ENCODE results near the gene LARP4.
"Not testable (repeated sequence)": the region's sequence is repeated elsewhere in the genome, so short reads cannot be mapped to it uniquely, and the experiment has no call there.

LARP4 gene

DNA sequence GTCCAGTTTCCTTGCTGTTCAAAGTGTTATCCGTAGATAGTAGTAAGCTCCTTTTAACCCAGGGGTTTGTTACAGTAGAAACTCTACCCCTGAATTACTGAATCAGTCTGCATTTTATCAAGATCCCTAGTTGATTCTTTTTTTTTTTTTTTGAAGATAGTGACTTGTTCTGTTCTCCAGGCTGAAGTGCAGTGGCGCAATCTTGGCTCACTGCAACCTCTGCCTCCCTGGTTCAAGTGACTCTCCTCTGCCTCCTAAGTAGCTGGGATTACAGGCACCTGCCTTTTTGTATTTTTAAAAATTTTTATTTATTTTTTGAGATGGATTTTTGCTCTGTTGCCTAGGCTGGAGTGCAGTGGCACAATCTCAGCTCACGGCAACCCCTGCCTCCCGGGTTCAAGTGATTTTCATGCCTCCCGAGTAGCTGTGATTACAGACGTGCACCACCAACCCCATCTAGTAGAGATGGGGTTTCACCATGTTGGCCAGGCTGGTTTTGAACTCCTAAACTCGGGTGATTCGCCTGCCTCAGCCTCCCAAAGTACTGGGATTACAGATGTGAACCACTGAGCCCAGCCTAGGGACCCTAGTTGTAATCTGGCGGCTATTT lies 10.5 kb downstream of the LARP4 start:
- Histone ChIP-seq H3K36me3 (ENCODE audit: low read depth) (peaks cover 14% of the 10 kb centered on the region), H3K27me3 (ENCODE audit: insufficient read depth, poor library complexity, severe bottlenecking) (no peaks in the 10 kb centered on the region), H3K9me3 (ENCODE audit: severe bottlenecking) (no peaks in the 10 kb centered on the region), H3K4me1 (ENCODE audit: insufficient read depth, poor library complexity, severe bottlenecking) (no peaks in the 10 kb centered on the region), H3K27ac (ENCODE audit: poor library complexity, severe bottlenecking) (no peak overlapping the region), H3K4me3 (ENCODE audit: severe bottlenecking) (no peak overlapping the region)
- DNase-seq (ENCODE audit: low spot score) (no peak), ATAC-seq (ENCODE audit: low read depth) (no peak)
- TF ChIP-seq, protein P1, sequence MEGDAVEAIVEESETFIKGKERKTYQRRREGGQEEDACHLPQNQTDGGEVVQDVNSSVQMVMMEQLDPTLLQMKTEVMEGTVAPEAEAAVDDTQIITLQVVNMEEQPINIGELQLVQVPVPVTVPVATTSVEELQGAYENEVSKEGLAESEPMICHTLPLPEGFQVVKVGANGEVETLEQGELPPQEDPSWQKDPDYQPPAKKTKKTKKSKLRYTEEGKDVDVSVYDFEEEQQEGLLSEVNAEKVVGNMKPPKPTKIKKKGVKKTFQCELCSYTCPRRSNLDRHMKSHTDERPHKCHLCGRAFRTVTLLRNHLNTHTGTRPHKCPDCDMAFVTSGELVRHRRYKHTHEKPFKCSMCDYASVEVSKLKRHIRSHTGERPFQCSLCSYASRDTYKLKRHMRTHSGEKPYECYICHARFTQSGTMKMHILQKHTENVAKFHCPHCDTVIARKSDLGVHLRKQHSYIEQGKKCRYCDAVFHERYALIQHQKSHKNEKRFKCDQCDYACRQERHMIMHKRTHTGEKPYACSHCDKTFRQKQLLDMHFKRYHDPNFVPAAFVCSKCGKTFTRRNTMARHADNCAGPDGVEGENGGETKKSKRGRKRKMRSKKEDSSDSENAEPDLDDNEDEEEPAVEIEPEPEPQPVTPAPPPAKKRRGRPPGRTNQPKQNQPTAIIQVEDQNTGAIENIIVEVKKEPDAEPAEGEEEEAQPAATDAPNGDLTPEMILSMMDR (IDR thresholded peaks at IDR 0.05; ENCODE audit: poor library complexity, severe bottlenecking), result no peak

DNA sequence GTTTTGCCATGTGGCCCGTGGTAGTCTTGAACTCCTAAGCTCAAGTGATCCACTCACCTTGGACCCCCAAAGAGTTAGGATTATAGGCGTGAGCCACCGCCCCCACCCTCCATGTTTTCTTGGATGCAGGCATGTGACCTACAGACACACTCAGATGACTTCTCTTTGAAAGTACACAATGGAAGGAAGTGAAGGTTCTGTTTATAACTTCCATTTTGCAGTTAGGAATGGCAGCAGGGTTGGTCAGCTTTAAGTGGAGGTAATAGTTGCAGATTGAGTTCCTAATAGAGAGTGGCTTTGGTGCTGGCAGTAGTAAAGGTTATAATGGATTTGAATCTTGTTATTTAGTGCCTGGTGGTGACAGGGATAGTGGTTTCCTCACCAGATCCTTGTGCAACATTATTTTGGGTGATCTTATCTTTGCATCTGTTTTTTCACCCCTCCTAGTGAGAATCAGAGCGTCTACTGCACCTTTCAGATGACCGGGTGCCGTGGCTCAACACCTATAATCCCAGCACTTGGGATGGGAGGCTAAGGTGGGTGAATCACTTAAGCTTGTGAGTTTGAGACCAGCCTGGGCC lies 15.3 kb downstream of the LARP4 start:
- Histone ChIP-seq H3K27me3 (ENCODE audit: insufficient read depth, poor library complexity, severe bottlenecking) (no peaks in the 10 kb centered on the region), H3K4me1 (ENCODE audit: insufficient read depth, poor library complexity, severe bottlenecking) (no peaks in the 10 kb centered on the region), H3K27ac (ENCODE audit: poor library complexity, severe bottlenecking) (no peak overlapping the region), H3K4me3 (ENCODE audit: severe bottlenecking) (no peak overlapping the region), H3K9me3 (ENCODE audit: severe bottlenecking) (no peaks in the 10 kb centered on the region), H3K36me3 (ENCODE audit: low read depth) (peaks cover 18% of the 10 kb centered on the region)
- DNase-seq (ENCODE audit: low spot score), result no peak
- ATAC-seq (ENCODE audit: low read depth), result no peak
- TF ChIP-seq, protein P1 (IDR thresholded peaks at IDR 0.05; ENCODE audit: poor library complexity, severe bottlenecking), result no peak

DNA sequence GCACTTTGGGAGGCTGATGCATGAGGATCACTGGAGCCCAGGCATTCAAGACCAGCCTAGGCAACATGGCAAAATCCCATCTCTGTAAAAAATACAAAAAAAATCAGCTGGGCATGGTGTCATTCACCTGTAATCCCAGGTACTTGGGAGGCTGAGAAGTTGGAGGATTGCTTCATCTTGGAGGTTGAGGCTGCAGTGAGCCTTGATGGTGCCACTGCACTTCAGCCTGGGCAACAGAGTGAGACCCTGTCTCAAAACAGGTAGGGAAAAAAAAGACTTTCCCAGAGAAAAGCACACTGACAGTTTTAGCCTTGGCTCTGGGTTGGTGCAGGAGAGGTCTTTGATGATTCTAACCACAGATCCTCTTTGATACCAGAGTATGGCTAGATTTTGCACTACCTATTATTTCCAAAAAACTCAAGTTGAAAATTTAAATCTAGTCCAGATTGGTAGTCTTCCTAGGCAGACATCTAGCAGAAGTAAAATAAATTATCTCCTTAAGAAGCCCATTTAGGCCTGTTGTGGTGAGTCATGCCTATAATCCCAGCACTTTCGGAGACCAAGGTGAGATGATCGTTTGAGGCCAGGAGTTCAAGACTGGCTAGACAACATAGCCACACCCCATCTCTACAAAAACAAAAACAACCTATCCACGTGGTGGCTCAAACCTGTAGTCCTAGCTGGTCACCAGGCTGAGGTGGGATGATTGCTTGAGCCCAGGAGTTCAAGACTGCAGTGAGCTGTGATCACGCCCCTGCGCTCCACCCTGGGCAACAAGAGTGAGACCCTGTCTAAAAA lies 18.6 kb downstream of the LARP4 start:
- Histone ChIP-seq H3K9me3 (ENCODE audit: severe bottlenecking) (no peaks in the 10 kb centered on the region), H3K36me3 (ENCODE audit: low read depth) (peaks cover 13% of the 10 kb centered on the region), H3K27ac (ENCODE audit: poor library complexity, severe bottlenecking) (no peak overlapping the region), H3K4me1 (ENCODE audit: insufficient read depth, poor library complexity, severe bottlenecking) (no peaks in the 10 kb centered on the region), H3K27me3 (ENCODE audit: insufficient read depth, poor library complexity, severe bottlenecking) (no peaks in the 10 kb centered on the region), H3K4me3 (ENCODE audit: severe bottlenecking) (no peak overlapping the region)
- DNase-seq (ENCODE audit: low spot score) (no peak), ATAC-seq (ENCODE audit: low read depth) (peak; percentile 41; the same call in 1 of the 3 replicates)
- TF ChIP-seq, protein P1 (IDR thresholded peaks at IDR 0.05; ENCODE audit: poor library complexity, severe bottlenecking), result no peak

GRCh38 chr12:50422855-50423254 lies 22.2 kb downstream of the LARP4 start:
- H3K36me3 ChIP-seq (ENCODE audit: low read depth), result peaks cover 24% of the 10 kb centered on the region
- H3K4me1 ChIP-seq (ENCODE audit: insufficient read depth, poor library complexity, severe bottlenecking), result peaks cover 14% of the 10 kb centered on the region
- not testable (repeated sequence) for ATAC-seq (ENCODE audit: low read depth); H3K4me3 ChIP-seq (ENCODE audit: severe bottlenecking); H3K27ac ChIP-seq (ENCODE audit: poor library complexity, severe bottlenecking); H3K9me3 ChIP-seq (ENCODE audit: severe bottlenecking); H3K27me3 ChIP-seq (ENCODE audit: insufficient read depth, poor library complexity, severe bottlenecking); DNase-seq (ENCODE audit: low spot score)

DNA sequence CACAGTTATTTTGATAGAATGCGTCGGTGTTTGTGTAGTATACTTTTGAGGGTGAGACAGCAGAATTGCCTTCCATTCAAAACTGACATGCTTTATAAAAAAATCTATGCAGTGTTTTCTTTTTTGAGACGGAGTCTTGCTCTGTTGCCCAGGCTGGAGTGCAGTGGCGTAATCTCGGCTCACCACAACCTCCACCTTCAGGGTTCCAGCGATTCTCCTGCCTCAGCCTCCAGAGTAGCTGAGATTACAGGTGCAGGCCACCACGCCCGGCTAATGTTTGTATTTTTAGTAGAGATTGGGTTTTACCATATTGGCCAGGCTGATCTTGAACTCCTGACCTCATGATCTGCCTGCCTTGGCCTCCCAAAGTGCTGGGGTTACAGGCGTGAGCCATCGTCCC lies 22.7 kb downstream of the LARP4 start:
- not testable (repeated sequence) for H3K4me3 ChIP-seq (ENCODE audit: severe bottlenecking); H3K27ac ChIP-seq (ENCODE audit: poor library complexity, severe bottlenecking); H3K9me3 ChIP-seq (ENCODE audit: severe bottlenecking); ATAC-seq (ENCODE audit: low read depth); DNase-seq (ENCODE audit: low spot score); H3K27me3 ChIP-seq (ENCODE audit: insufficient read depth, poor library complexity, severe bottlenecking)
- Histone ChIP-seq H3K36me3 (ENCODE audit: low read depth) (peaks cover 28% of the 10 kb centered on the region), H3K4me1 (ENCODE audit: insufficient read depth, poor library complexity, severe bottlenecking) (peaks cover 14% of the 10 kb centered on the region)

Data from RWPE2 (cell line).